ENCODE measurements around the gene DHX29.

DHX29 gene

DNA sequence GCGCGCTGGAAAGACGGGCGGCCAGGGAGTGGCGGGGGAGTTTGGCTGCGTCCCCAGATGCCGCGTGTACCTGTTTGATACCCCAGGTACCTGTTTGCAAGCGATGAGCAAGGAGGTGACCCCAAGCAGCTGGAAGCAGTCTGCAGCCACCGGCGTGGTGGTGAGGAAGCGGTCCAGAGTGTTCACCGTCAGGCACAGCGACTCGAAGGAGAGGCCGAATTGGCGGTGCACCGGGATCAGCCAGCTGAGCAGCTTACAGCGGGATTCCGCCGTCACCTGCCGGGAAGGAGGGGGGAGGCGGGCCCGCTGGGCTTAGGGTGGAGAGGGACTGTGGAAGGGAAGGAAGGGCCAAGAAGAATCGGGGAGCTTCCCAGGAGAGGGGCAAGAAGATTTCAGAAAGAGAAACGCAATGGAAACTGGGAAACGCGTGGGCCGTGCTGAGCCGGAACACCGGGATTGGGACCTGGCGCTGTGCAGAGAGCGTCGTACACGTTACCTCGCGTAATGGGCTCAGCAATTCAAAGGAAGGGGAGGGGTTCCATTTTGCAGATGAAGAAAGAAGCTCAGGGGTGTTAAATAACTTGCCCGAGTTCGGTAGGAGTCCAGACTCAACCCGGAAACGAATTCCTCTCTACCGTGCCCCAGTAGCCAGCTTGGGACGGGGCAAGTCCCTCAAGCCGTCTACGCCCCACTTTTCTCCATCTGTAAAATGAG, 75.1 kb downstream of the DHX29 start:
- DNase-seq = no peak

- DNase-seq = no peak
Observed at GRCh38 chr5:55231919-55232270, 75.6 kb downstream of the DHX29 start.

- DNase-seq = peak; percentile 27
Observed at GRCh38 chr5:55231029-55231918, 76.2 kb downstream of the DHX29 start.

DNA sequence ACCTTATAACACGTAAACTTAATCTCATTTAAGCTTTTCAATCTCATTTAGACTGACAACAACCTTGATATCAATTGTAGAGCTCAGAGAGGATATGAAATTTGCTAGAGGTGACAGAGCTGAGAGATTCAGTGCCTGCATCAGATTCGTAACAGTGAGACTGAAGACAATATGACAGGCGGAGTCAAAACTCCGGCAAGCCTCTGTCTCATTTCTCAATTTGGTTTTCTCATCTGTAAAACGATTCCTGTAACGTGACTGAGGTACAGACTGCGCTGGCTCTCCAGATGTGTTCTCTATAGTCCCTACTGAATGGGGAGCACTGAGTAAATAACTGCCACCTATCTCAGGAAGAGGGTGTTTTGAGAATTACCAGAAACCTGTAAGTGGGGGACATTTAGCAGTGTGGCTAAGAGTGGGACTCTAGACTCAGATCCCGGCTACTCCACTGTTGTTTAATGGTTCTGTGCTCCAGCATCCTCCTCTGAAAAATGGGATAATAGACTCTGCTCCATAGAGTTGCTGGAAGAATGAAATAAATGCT, 77.3 kb downstream of the DHX29 start:
- DNase-seq = no peak

GRCh38 chr5:55227664-55228430, 79.6 kb downstream of the DHX29 start:
- no peak for DNase-seq

- DNase-seq = peak; percentile 63
Observed at GRCh38 chr5:55226934-55227663, 80.4 kb downstream of the DHX29 start, which contains the start of gene MCIDAS. Gene MCIDAS (minus strand): TSS chr5:55227315. CDS start chr5:55227138, 177 bp downstream.

DNA sequence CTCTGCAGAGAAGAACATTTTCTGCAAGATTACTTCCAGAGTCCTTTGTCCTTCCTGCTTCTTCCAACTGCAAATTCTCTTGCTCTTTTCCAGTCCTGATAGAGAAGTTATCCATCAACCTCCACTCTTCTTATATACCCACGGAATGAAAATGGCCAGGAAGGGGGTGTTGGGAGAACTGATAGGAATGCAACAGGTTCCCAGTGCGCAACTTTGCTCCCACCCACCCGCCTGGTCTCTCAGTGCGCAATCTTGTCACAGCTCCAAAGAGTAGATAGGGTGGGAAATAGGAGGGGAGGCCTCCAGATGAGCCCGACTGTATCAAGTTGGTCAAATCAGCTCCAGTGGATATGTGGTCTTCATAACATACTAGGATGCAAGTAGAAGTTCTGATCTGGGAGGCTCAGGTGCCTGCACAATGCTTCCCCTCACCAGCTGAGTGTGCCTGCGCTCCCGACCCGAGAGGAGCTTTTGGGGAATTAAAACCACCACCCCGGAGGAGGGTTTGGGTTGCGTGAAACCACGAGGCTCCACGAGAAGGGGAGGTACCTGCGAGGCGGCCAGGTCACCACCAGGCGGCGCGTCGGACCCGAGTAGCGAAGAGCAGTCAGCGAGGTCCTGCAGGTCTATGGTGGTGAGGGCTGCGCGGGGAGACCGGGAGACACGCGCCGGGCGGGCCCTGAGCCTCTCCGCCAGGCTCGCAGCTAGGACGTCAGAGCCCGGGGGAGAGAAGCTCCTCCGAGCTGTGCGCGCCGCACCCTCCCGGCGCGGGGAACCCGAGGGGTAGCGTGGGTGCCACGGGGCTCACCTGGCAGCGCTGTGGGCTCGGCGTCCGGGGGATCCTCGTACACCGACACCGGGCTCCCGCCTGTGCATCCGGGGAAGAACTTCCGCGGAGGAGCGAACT, 81.2 kb downstream of the DHX29 start:
- peak; percentile 51 for DNase-seq

DNA sequence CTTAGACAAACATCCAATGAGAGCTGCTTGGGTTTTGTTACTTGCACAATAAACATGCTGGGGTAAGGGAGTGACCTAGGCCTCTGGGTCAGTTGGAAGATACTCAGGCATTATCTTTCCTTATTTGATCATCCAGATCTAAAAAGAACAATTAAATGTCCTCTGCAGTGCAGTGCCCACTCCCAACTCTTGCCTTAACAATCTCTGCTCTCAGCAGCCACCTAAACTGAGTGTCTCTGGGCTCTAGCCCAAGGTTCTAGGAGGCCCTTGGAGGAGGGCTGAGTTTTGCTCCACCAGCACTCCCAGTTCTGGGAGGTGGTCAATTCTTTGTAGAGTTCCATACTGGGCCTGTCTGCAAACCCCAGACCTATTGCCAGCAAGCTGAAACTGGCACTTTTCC, 82.1 kb downstream of the DHX29 start:
- no peak for DNase-seq

GRCh38 chr5:55223812-55224240, 83.7 kb downstream of the DHX29 start:
- no peak for DNase-seq

- DNase-seq = no peak
Observed at GRCh38 chr5:55222985-55223811, 84.3 kb downstream of the DHX29 start.

DNA sequence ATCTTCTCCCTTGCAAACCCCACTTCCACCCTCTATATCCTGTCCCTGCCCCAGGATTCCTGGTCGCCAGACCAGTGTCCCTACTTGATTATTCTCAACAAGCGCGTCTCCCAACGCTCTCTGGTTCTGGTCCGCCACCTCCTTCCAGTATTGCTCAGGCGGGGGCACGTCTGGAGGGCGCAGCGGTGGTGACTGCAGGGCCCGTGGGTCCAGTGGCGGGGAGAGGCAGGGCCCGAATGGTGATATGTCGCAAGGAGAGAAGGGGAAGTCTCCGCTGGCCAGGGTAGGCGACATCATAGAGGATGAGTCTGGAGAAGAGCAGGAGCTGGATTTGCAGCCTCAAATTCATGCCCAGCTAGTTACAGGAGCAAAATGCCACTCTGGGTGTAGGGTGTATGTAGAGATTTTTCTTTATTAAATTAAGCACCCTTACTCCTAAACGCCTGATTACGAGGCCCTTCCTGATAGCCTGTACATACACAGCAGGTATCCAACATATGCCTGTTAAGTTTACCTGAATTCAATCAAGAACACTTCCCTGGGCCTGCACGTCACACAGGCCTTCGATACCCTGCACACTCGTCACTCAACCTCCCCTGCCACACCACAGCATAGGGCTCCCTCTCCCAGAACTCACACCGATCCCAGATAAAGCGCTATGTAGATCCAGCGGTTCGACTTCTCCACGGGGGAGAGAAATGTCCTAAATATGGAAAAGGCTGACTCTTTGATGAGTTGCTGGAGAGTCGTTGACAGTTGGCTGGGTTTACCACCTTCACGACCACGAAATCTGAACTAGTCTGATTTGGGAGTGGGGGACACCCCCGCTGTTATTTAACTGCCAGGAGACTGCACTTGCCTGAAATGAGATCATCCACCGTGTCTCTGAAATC, 85.2 kb downstream of the DHX29 start:
- no peak for DNase-seq

DNA sequence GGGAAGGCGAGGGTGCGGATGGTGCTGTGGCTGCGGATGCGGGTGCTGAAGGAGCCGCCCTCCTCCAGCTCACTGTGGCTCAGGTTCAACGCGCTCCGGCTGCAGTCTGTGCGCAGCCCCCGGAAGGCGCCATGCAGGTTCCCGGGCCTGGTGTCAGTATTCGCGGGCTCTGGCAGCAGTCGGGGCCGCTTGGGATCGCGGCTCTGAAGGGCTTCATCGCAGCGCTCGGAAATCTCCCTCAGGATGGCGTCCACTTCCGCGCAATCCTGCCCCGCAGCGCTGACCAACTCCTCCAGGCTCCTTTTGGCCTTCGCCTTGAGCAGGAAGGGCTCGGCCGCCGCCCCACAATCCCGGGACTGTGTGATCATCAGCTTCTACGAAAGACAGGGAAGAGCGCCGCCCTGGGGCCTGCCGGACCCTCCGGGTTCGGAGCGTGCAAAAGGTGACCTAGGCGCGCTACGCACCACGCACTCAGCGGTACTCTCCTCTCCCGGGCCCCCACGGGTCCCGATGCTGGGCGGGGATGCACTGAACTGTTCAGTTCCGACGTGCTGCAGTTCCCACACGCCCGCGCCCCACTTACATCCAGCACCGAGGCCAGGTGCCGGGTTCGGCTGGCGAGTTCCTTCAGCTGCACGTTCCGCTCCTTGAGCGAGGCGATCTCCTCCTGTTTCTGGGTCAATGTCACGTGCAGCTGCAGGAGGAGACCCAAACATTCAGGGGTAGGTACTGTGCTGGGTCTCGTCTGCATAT, 86.9 kb downstream of the DHX29 start:
- no peak for DNase-seq

- no peak for DNase-seq
Observed at GRCh38 chr5:55219770-55220169, 87.7 kb downstream of the DHX29 start.

DNA sequence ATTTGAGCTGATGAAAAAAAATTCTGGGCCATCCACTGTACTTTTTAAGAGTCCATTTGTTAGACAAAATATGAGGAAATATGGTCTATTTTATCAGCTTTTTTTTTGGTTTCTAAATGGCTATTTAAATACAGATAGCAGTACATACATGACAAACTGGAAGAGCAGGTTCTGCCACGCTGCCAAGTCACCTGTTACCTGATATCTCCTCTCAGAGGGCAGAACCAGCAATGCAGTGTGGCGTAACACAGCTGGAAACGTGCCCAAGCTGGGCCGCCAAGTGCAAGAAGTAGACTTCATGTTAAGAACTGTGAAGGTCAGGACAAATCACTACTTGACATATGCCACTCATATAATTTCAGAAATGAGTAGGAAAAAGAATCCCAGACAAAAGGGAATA, 88.5 kb downstream of the DHX29 start:
- DNase-seq = no peak

DNA sequence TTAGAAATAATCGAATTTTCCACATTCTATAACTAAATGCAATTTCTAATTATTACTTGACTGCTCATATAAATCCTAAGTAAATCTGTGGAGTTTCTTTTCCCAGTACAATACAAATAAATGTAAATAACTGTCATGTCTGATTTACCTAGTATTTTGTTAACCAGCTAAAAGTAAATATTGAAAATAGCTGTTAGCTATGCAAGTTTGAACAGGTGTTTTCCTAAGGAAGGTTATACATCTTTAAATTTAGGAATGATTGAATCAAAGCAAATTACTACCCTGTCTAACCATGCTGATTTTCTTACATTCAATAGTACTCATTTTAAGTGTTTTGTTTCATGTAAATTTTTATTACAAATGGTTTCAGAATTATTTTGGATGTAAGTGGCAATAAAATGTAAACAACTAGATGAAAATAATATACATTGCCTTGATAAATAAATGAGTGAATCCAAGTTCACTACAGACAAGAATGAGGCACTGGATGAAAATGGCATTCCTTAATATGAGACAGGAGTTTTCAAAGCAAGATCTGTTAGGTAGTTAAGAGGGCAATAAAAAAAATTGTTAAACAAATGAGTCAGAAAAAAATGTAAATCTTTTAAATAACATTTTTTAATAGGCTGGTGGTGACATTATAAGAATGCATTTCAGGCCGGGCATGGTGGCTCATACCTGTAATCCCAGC, 96.2 kb downstream of the DHX29 start:
- no peak for DNase-seq

Data from activated naive CD4-positive, alpha-beta T cell treated with Interleukin-2 at 50 U/mL for 16 hours (primary cell).